TTC549 (cell line): ENCODE measurements around the gene NET1.
A peak's percentile ranks its signal among the peaks of the same experiment; 100 is the strongest.

Experiments used
- FAIRE-seq: peaks from 2 replicates; lab custom pipeline; 2012; peaks lifted over from hg19 to GRCh38; lab: Jason Lieb, UNC

The NET1 gene

DNA sequence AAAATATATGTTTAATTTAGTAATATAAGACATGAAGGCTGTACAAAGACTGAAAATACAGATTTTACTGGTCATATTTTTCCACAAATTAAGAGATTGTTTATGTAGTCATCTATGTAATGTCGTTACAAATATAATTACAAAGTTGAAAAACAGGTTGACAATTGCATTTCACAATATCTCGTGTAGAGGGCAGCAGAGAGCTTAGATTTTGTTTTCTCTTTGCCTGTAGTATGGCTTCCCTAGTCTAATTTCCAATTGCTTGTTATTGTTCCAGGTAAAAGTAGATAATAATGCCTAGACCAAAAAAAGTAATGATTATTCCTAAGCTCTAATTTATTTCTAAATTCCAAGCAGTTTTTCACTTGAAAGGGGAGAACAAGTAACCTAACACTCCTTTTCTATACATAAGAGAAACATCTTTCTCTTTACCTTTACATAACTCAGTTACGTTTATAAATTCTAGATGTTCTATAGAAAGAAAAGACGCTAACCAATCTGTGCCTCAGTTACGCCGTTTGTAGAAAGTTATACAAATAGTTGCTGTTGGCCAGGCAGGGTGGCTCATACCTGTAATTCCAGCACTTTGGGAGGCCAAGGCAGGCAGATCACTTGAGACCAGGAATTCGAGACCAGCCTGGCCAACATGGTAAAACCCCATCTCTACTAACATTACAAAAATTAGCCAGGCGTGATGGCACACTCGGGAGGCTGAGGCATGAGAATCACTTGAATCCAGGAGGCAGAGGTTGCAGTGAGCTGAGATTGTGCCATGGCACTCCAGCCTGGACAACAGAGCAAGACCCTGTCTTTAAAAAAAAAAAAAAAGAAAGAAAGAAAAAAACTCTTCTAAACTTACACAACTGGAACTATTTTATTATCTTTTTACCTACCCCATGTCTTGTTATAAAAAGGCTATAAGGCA, 30.0 kb downstream of the NET1 start:
- peak; percentile 83 for FAIRE-seq

- FAIRE-seq = no peak
Observed at GRCh38 chr10:5442990-5443370, 30.6 kb downstream of the NET1 start.

DNA sequence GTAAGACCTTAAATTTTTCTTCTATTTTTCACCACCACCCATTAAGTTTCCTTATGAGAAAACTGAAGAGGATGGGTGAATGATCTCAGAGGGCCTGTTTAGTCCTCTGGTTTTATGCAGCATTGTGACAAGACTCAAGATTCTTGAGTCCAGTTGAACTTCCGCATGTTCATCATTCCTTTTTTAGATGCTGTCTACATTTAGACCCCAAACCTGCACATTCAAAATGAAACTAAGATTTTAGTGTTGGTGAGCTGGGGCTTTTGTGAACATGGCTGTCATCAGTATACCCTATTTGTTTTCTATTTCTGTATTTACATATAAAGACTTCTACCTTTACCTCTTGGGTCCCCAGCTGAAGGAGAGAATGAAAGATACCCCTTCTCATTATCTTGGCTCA, 31.1 kb downstream of the NET1 start:
- FAIRE-seq = no peak

DNA sequence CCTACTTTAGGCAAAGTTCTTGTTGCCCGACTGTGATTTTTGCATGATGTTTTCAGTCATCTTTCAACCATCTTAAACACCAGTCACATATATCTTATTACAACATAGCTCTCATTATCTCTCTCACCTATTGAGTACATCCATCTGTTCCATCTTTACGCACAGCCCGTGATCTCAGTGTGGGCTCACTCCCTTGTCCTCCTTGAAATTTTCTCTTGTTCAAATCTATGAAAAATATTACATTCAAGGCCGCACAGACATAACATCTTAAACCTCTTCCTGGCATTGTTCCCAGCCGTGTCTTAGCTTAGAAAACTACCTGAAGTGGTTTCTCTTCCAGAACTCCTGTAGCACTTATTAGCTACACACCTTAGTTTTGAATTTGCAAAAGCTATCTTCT, 32.6 kb downstream of the NET1 start:
- no peak for FAIRE-seq

DNA sequence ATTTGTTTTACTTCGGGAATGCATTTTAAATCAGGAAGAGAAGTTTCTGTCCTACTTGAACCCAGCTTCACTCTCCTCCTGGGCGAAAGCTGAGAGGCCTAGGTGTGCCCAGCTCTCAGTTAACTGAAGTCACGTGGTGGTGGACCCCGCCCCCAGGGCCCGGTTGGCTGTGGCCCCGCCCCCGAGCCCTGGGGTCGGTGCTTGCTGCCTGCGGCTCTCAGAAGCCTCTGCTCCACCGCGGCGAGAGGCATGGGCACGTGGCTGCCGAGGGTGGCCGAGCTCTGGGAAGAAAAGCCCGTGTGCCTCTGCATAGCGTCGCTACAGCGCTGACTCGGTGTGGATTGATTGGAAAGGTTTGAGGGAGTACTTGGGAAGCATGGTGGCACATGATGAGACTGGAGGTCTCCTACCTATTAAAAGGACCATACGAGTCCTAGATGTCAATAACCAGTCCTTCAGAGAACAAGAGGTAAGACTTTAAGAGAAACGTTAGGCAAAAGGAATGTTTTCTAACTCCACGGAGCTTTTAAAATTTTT, 34.1 kb downstream of the NET1 start:
- no peak for FAIRE-seq

DNA sequence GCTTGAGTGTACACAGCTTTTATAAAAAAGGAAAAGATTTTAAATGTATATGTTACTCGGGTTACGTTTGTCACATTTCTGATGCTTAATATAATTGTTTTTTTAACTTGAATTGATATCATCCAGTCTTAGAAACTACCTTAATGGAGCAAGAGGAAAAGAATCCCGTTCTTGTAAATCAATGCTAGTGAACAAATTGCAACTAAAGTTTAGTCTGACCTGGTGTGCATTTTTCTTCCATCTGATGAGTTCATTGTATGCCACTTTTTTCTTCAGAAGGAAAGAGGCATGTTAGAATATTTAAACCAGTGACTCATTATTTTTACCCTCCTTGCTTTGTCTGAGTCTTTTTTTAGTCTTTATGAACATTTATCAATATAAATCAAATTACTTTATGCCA, 34.7 kb downstream of the NET1 start:
- FAIRE-seq = no peak

DNA sequence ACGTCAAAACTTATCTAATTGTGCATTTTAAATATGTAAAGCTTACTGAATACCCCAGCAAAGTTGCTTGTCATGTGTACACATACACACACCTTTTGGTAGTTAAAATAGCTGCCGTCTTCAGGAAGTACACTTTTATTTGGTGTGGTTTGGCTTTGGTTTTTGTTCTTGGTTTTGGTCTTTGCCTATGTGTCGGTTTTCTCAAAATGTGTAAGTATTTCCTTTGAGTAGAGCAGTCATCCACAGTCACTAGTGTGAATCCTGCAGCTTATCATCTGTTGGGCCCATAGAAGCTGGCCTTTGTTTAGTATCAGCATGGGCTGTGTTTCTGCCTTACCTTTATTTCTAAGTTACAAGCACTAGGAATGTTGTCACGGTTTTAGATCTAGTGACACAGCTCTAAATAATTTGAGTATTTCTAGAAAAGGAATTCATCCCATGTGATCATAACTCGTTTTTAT, 35.3 kb downstream of the NET1 start:
- FAIRE-seq = no peak

DNA sequence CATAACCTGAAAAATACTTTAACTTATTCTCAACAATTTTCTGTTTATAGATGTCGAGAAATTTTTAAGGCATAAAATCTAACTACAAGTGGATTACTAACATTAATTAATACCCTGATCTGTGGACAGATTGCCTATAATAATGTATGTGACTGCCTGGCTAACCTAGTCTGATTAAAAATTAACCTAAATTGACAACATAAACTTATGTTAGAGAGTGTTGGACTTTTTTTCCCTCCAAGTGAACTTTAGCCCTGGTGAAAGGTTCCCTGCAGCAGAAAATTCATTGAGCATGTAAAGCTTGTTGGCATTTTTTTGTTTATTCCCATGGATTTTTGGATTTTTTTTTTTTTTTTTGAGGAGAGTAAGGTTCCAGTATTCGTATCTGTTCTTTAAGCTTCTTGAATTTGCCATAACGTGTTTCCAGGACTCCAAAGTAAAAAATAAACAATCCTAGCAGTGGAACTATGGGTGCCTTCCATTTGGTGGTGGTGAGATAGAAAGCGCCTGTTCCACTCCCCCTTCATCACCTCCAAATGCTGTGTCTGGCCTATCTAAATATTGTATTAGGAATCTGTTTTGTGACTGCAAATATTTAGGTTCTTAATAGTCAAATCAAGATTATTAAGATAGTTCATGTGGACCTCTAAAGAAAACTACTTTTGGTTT, 36.1 kb downstream of the NET1 start:
- no peak for FAIRE-seq

- FAIRE-seq = no peak
Observed at GRCh38 chr10:5449227-5449626, 36.9 kb downstream of the NET1 start.

GRCh38 chr10:5449823-5450222, 37.5 kb downstream of the NET1 start:
- no peak for FAIRE-seq

DNA sequence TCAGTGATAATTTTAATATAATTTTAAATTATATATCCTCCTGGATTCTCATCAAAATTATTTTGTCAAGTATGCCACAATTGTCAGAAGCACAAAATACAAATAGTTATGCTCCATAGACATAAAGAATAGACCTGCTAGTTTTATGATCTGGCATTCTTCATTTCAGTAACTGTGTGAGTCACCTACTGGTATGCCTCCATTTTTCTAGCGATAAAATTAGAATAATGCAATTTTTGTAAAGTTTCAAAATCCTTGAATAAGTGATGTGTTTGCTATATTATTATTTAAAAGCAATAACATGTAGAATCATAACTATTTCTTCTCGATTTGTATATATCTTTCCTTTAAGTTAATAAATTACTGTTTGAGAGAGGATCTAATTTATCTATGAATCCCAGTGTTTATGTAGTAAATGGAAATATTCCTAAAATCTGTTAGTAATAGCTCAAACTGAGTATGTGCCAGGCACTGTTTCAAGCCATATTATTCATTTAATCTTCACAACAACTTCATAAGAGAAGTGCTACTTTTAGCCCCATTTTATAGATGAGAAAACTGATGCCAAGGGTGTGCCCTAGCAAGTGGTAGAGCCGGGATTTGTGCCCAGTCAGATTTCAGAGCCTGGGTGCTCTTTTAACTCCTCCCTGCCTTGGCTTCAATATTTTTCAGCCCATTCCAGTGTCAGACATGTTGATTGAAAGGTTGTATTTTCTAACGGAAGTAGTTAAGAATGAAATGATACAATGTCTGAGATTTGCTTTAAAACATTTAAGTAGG, 38.4 kb downstream of the NET1 start:
- FAIRE-seq = no peak

GRCh38 chr10:5453749-5454489, 41.6 kb downstream of the NET1 start:
- FAIRE-seq = no peak

DNA sequence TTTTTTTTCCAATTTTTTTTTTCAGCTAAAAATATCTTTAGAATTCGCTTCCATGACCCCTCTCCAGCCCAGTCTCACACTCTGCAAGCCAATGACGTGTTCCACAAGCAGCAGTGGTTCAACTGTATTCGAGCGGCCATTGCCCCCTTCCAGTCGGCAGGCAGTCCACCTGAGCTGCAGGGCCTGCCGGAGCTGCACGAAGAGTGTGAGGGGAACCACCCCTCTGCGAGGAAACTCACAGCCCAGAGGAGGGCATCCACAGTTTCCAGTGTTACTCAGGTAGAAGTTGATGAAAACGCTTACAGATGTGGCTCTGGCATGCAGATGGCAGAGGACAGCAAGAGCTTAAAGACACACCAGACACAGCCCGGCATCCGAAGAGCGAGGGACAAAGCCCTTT, 44.2 kb downstream of the NET1 start:
- FAIRE-seq = no peak

- FAIRE-seq = no peak
Observed at GRCh38 chr10:5457741-5458140, 45.4 kb downstream of the NET1 start.

- FAIRE-seq = no peak
Observed at GRCh38 chr10:5458425-5458824, 46.1 kb downstream of the NET1 start.

GRCh38 chr10:5458949-5459747, 46.8 kb downstream of the NET1 start:
- FAIRE-seq = no peak

GRCh38 chr10:5460468-5461202, 48.3 kb downstream of the NET1 start:
- no peak for FAIRE-seq

DNA sequence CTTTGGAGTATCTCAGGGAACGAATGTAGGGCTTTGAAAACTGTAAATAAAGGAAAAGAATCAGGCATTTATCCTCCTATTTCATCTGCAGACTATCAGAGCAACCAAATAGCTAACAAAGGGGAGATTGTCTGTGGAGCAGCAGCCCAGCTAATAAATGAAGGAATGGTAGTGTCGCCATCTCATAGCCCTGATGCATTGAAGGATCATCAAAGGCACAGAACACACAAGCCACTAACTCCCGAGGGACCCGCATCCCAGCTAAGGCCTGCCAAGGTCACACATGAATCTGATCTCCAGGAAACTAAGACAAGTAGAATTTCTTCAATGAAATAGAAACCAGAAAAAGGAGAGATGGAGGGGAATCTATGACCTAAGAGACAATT, 48.8 kb downstream of the NET1 start:
- FAIRE-seq = no peak

DNA sequence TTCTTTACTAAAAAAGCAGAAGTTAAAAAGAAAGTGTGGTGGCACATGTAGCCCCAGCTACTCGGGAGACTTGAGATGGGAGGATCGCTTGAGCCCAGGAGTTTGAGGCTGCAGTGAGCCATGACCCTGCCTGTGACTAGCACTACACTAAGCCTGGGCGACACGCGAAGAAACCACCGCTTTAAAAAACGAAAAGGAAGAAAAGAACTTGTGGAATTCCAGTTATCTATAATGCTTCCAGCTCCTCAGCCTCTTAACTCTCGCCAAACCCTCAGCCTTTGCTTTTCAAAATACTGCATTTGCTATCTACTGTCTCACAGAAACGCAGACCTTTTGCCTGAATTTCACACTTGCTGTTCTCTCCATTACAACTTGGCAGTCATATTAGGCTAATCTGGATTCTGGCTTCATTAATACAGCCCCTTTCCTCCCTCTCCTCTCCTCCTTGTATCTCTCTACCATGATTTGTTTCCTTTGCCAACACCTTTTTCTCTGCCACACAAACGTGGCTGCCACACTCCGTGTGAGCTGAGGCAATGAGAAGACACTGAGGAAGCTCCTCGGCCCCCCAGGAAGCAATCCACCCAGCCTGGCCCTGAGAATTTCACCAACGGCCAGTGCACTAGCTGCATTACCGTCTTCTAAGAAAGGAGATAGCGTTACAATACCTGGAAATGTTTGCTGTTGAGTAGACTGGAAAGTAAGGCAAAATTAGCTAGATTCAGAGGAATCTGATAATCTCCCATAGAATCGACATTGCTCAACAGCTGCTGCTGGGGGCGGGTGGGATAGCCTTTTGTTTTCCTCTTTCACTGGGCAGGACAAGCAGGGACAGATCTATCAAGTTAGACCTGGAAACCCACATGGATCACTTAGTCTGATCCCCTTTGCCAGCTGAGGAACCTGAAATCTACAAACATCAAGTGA, 49.8 kb downstream of the NET1 start:
- FAIRE-seq = no peak
